Ascending aorta (tissue), 2 donors: ENCODE results near the gene FAM78A. TPM values are rescaled to one million over a fixed set of nuclear protein-coding genes. Genes with fewer than 3 reads are reported as not detected.

Experiments
- DNase-seq, 2 donors: peaks; one replicate each; pipeline ENCODE4 v3.0.0-alpha.2; 2019; ENCODE audit warnings: low spot score in 2 of 2
- H3K27ac ChIP-seq, 2 donors: fragments of 200-600 bp; sonication (generic); one replicate each; pipeline ENCODE4 v1.5.1; 2016 to 2017; ENCODE audit warnings: mild to moderate bottlenecking in 1 of 2
- H3K27me3 ChIP-seq: fragments of 200-600 bp; sonication (generic); one replicate; pipeline ENCODE4 v1.5.1; 2017
- H3K36me3 ChIP-seq, 2 donors: fragments of 200-600 bp; sonication (generic); one replicate each; pipeline ENCODE4 v1.5.1; 2016
- H3K4me1 ChIP-seq, 2 donors: fragments of 200-600 bp; sonication (generic); one replicate each; pipeline ENCODE4 v1.5.1; 2016 to 2017; ENCODE audit warnings: mild to moderate bottlenecking in 1 of 2
- H3K4me3 ChIP-seq, 2 donors: fragments of 200-600 bp; sonication (generic); one replicate each; pipeline ENCODE4 v1.5.1; 2016 to 2017; ENCODE audit warnings: mild to moderate bottlenecking in 1 of 2
- H3K9me3 ChIP-seq, 2 donors: fragments of 200-600 bp; sonication (generic); one replicate each; pipeline ENCODE4 v1.5.1; 2016
- intact Hi-C: fragments of 100-400 bp; cut with DNase I; formaldehyde crosslinking; loops from one replicate; pipeline ENCODE4 v1.15.1; 2023
- total RNA-seq: library from RNA; depleted of rRNA; stranded (reverse); fragments of >200 nt; gene quantifications from one replicate; pipeline ENCODE4 v1.1.0, GENCODE V29; 2016
- TF ChIP-seq, protein P1 (sequence below), 3 experiments: fragments of 200-600 bp in 2 of 3; fragments of 450-650 bp in 1 of 3; sonication (generic) in 2 of 3; IDR thresholded peaks; one replicate each; pipeline ENCODE4 v1.5.1; 2016 to 2019; ENCODE audit warnings: antibody characterized with exemption in 3 of 3, mild to moderate bottlenecking in 1 of 3, moderate library complexity in 1 of 3

Gene FAM78A
- total RNA-seq, 1 donor from 2014 or later: 6.2 TPM

DNA sequence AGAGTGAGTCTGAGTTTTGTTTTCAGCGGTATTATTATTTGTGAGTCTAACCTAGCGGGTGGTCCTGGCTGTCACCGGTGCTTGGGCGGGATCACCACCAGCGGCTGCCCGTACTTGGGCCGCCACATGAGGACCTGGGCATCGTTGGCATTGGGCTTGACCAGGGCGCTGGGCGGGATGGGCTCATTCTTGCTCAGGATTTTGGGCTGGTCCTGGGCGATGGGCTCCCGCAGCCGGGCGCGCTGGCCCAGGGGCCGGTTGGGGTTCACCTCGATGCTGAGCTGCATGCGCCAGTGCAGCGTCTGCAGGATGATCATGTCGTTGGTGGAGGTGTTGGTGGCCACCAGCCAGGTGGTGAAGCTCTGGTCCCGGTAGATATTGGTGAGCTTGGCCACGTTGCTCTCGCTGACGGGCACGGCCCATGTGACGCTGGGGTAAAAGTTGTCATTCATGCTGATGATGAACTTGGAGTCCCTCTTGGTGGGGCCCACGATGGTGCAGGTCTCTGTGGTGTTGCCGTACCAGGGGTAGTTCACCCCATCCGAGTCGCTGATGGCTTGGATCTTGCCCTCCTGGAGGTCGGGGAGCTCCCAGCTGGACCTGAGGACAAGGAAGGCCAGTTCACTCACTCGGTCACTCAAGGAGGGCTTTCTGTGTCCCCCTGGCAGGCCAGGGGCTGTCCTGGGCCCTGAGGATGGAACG is 15.4 kb downstream of the FAM78A start:
- Histone ChIP-seq H3K27me3 (no peaks in the 10 kb centered on the region), H3K36me3 (peaks cover 0 to 5% of the 10 kb centered on the region in 2 donors), H3K4me1 (no peaks in the 10 kb centered on the region), H3K4me3 (no peak overlapping the region), H3K27ac (no peak overlapping the region), H3K9me3 (no peaks in the 10 kb centered on the region)
- TF ChIP-seq, protein P1, sequence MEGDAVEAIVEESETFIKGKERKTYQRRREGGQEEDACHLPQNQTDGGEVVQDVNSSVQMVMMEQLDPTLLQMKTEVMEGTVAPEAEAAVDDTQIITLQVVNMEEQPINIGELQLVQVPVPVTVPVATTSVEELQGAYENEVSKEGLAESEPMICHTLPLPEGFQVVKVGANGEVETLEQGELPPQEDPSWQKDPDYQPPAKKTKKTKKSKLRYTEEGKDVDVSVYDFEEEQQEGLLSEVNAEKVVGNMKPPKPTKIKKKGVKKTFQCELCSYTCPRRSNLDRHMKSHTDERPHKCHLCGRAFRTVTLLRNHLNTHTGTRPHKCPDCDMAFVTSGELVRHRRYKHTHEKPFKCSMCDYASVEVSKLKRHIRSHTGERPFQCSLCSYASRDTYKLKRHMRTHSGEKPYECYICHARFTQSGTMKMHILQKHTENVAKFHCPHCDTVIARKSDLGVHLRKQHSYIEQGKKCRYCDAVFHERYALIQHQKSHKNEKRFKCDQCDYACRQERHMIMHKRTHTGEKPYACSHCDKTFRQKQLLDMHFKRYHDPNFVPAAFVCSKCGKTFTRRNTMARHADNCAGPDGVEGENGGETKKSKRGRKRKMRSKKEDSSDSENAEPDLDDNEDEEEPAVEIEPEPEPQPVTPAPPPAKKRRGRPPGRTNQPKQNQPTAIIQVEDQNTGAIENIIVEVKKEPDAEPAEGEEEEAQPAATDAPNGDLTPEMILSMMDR (IDR thresholded peaks at IDR 0.05): no peak
- intact Hi-C loops: no loop called here
- no peak for DNase-seq

DNA sequence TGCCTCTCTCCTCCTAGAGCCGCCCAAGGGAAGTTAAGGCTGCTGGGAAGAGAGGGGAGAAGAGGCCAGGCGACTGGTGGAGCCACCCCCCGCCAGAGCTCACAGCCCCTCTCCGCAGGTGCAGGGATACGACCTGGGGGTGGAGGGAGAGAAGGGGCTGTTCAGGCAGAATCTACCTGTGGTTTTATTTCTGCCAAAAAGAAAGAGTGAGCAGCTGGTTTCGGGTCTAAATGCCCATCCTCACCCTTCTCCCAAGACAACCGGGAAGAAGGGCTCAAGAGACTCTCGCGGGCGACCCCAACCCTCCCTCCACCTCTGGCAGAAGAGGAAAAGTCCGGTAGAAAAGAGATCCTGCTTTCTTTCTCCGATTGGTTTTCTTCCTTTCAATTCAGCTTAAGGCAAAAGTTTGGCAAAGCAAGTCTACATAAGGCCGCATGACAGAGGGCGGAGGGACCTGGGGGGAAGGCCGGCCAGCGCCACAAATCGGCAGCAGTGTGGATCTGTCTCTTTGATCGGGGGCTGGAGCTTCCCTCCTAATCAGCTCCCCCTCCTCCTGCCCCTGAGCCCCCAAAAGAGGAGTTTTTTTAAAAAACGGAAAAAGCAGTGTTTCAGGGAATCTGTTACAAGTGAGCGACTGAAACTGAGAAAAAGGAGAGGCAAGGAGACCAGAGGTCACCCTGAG is 16.3 kb downstream of the FAM78A start:
- no peak for DNase-seq
- intact Hi-C loops: no loop called here
- Histone ChIP-seq H3K36me3 (peaks cover 0 to 5% of the 10 kb centered on the region in 2 donors), H3K4me1 (no peaks in the 10 kb centered on the region), H3K27me3 (no peaks in the 10 kb centered on the region), H3K9me3 (no peaks in the 10 kb centered on the region), H3K27ac (no peak overlapping the region), H3K4me3 (no peak overlapping the region)
- TF ChIP-seq, protein P1 (IDR thresholded peaks at IDR 0.05): no peak

DNA sequence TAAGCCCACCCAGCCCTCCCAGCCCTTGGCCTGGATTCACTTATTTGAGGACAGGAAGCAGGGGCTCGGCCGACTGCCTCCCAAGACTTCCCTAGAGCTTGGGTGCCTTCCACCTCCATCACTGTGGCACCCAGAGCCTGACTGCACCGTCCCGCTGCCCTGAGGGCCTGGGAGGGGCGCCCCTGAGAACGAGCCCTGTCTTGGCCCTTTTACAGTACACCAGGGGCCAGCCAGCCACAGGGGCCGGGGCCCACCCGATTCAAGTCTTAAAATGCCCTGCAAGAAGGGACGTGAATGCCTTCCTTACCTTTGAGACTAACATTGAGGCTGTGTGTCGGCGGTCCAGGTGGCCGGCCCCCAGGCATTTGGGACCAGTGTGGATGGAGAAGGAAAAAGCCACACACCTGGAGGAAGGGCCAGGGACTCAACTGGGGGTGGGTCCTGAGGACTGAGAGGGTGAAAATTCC is 16.8 kb downstream of the FAM78A start:
- no peaks in the 10 kb centered on the region for H3K4me1 ChIP-seq
- H3K36me3 ChIP-seq: peaks cover 0 to 5% of the 10 kb centered on the region in 2 donors
- DNase-seq: no peak
- no peaks in the 10 kb centered on the region for H3K9me3 ChIP-seq
- no peak overlapping the region for H3K4me3 ChIP-seq
- TF ChIP-seq, protein P1 (IDR thresholded peaks at IDR 0.05): no peak
- H3K27me3 ChIP-seq: no peaks in the 10 kb centered on the region
- intact Hi-C loops: no loop called here
- H3K27ac ChIP-seq: no peak overlapping the region

DNA sequence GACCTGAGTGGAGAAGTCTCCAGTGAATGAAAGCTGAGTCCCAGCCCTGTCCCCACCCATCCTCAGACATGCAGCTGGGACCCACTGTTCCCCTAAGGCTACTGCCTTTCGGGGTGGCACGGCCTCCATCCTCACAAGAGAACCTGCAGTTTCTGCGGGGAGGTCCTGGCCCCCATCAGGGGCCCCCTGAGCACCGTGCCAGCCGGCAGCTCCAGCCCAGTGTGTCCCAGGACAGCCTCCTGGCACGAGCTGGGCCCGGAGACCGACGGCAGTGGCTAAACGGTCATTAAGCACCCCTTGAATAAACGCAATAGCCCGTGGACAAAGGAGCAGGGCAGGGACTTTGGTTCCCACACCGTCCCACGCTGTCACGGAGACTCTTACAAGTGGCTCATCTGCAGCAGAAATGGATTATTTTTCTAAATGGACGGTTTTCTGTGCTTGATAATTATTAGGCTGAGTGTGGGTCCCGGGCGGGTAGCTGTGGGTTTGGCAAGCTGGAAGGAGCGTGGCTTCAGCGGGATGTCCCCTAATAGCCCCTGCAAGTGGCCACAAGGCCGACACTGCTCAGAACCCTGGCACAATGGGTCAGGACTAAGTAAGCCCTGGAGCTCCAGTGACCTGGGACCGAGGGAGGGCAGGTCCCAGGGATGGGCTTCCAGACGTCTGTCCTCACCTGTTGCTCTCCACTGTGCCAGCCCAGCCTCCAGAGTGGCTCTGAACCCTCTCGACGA is 17.4 kb downstream of the FAM78A start:
- H3K9me3 ChIP-seq: no peaks in the 10 kb centered on the region
- no peak for DNase-seq
- peaks cover 0 to 5% of the 10 kb centered on the region in 2 donors for H3K36me3 ChIP-seq
- TF ChIP-seq, protein P1 (IDR thresholded peaks at IDR 0.05): no peak
- intact Hi-C loops: no loop called here
- H3K4me1 ChIP-seq: no peaks in the 10 kb centered on the region
- no peaks in the 10 kb centered on the region for H3K27me3 ChIP-seq
- H3K27ac ChIP-seq: no peak overlapping the region
- H3K4me3 ChIP-seq: no peak overlapping the region

- H3K27ac ChIP-seq: no peak overlapping the region
- intact Hi-C loops: no loop called here
These were observed 18.1 kb downstream of the FAM78A start for GRCh38 chr9:131258186-131258585.

More at GRCh38 chr9:131258186-131258585, 18.1 kb downstream of the FAM78A start:
- Histone ChIP-seq H3K4me1 (no peaks in the 10 kb centered on the region), H3K36me3 (peaks cover 0 to 5% of the 10 kb centered on the region in 2 donors), H3K9me3 (no peaks in the 10 kb centered on the region), H3K4me3 (no peak overlapping the region), H3K27me3 (no peaks in the 10 kb centered on the region)
- TF ChIP-seq, protein P1 (IDR thresholded peaks at IDR 0.05): no peak
- DNase-seq: no peak
